Measurements from ENCODE around the gene ANKRD13C. TPM values are rescaled to one million over a fixed set of nuclear protein-coding genes. Genes with fewer than 3 reads are reported as not detected.

Gene ANKRD13C, protein sequence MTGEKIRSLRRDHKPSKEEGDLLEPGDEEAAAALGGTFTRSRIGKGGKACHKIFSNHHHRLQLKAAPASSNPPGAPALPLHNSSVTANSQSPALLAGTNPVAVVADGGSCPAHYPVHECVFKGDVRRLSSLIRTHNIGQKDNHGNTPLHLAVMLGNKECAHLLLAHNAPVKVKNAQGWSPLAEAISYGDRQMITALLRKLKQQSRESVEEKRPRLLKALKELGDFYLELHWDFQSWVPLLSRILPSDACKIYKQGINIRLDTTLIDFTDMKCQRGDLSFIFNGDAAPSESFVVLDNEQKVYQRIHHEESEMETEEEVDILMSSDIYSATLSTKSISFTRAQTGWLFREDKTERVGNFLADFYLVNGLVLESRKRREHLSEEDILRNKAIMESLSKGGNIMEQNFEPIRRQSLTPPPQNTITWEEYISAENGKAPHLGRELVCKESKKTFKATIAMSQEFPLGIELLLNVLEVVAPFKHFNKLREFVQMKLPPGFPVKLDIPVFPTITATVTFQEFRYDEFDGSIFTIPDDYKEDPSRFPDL
- total RNA-seq, result 10 to 100 TPM; 20.8 to 29.9 (median 28.5) TPM

- TF ChIP-seq POLR2A (IDR thresholded peaks at IDR 0.05) (peak; percentile 87), POLR2AphosphoS5 (IDR thresholded peaks at IDR 0.05) (peak; percentile 78 to 96 (median 83))
- TF ChIP-seq, protein P1, sequence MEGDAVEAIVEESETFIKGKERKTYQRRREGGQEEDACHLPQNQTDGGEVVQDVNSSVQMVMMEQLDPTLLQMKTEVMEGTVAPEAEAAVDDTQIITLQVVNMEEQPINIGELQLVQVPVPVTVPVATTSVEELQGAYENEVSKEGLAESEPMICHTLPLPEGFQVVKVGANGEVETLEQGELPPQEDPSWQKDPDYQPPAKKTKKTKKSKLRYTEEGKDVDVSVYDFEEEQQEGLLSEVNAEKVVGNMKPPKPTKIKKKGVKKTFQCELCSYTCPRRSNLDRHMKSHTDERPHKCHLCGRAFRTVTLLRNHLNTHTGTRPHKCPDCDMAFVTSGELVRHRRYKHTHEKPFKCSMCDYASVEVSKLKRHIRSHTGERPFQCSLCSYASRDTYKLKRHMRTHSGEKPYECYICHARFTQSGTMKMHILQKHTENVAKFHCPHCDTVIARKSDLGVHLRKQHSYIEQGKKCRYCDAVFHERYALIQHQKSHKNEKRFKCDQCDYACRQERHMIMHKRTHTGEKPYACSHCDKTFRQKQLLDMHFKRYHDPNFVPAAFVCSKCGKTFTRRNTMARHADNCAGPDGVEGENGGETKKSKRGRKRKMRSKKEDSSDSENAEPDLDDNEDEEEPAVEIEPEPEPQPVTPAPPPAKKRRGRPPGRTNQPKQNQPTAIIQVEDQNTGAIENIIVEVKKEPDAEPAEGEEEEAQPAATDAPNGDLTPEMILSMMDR (IDR thresholded peaks at IDR 0.05), result peak in 1 of 3 donors; percentile 6
- H3K4me3 ChIP-seq, result peak within 1 kb of the TSS; percentile 74 to 94 (median 90)
- H3K27me3 ChIP-seq, result no peaks in the 10 kb centered on the region
- no peaks in the 10 kb centered on the region for H3K36me3 ChIP-seq
- H3K27ac ChIP-seq, result peak within 1 kb of the TSS; percentile 89 to 94
- intact Hi-C loops (cut with DNase I; ENCODE audit: low total_unique reads), result no loop called here
- DNase-seq (ENCODE audit: low spot score in 2 of 2), result peak; percentile 92
- H3K4me1 ChIP-seq, result peaks cover 0 to 4% of the 10 kb centered on the region in 2 donors
- no peaks in the 10 kb centered on the region for H3K9me3 ChIP-seq
Observed at GRCh38 chr1:70354332-70355110, at the start of gene ANKRD13C. TSS of gene ANKRD13C (minus strand) at chr1:70354722. CDS start at chr1:70354408, 314 bp downstream.

DNA sequence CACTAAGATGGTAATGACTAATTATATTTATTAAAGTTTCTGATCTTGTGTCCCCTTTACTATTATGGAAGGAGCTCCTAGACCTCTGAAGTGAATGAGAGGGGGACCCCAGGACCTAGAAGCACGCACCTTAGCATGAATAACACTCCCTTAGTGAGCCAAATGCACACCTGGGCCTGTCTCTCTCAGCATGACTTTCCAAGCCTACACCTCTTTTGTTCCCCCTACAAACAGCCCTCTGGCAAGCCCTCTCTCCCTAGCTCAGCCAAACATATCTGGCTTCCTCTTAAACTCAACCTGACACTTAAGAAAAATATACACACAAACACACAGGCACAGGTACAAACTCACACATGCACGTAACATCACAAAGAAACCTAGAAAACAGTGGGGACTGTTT is 49.2 kb upstream of the ANKRD13C start:
- DNase-seq (ENCODE audit: low spot score in 2 of 2), result no peak
- TF ChIP-seq POLR2A (IDR thresholded peaks at IDR 0.05) (no peak), POLR2AphosphoS5 (IDR thresholded peaks at IDR 0.05) (no peak)
- TF ChIP-seq, protein P1 (IDR thresholded peaks at IDR 0.05), result no peak
- H3K27me3 ChIP-seq, result no peaks in the 10 kb centered on the region
- intact Hi-C loops (cut with DNase I; ENCODE audit: low total_unique reads), result no loop called here
- no peak overlapping the region for H3K27ac ChIP-seq
- no peaks in the 10 kb centered on the region for H3K4me1 ChIP-seq
- no peaks in the 10 kb centered on the region for H3K9me3 ChIP-seq
- H3K4me3 ChIP-seq, result no peak overlapping the region
- no peaks in the 10 kb centered on the region for H3K36me3 ChIP-seq

DNA sequence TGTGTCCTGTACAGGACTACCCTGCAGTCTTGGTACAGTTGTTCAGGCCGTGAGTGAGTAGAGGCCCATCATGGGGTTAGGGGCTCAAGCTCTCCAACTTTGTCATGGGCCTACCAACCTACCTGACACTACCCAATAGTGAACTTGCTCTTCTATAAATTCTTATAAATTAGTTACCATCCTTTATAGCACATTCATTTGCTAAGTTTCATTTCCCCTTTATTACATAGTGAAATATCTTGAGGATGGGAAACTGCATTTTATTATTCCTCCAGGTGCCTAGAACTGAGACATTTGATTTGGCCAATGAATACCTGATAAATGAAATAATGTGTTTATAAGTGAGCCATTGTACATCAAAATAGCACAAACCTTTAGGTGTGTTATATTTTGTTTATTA is 47.5 kb upstream of the ANKRD13C start:
- intact Hi-C loops (cut with DNase I; ENCODE audit: low total_unique reads), result no loop called here
- no peak overlapping the region for H3K27ac ChIP-seq
- no peaks in the 10 kb centered on the region for H3K4me1 ChIP-seq
- H3K9me3 ChIP-seq, result no peaks in the 10 kb centered on the region
- no peaks in the 10 kb centered on the region for H3K36me3 ChIP-seq
- no peak for DNase-seq (ENCODE audit: low spot score in 2 of 2)
- H3K27me3 ChIP-seq, result no peaks in the 10 kb centered on the region
- no peak overlapping the region for H3K4me3 ChIP-seq
- TF ChIP-seq POLR2AphosphoS5 (IDR thresholded peaks at IDR 0.05) (no peak), POLR2A (IDR thresholded peaks at IDR 0.05) (no peak)
- TF ChIP-seq, protein P1 (IDR thresholded peaks at IDR 0.05), result no peak

- no peak for DNase-seq (ENCODE audit: low spot score in 2 of 2)
- Histone ChIP-seq H3K9me3 (no peaks in the 10 kb centered on the region), H3K27me3 (no peaks in the 10 kb centered on the region), H3K27ac (no peak overlapping the region), H3K4me3 (no peak overlapping the region), H3K4me1 (no peaks in the 10 kb centered on the region), H3K36me3 (no peaks in the 10 kb centered on the region)
- intact Hi-C loops (cut with DNase I; ENCODE audit: low total_unique reads), result no loop called here
- TF ChIP-seq POLR2A (IDR thresholded peaks at IDR 0.05) (no peak), POLR2AphosphoS5 (IDR thresholded peaks at IDR 0.05) (no peak)
Observed at GRCh38 chr1:70400335-70400734, 45.8 kb upstream of the ANKRD13C start.

DNA sequence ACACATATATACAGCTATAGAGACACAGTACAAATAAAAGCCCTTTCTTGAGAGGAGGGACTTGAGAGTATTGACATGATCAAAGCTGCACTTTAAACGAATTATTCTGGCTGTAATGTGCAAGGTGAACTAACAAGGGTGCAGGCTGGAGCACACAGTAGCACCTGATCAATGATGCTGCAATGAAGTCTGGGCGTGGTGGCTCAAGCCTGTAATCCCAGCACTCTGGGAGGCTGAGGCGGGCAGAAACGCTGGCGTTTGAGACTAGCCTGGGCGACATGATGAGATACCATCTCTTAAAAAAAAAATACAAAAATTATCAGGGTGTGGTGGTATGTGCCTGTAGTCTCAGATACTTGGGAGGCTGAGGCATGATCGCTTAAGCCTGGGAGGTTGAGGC is 42.5 kb upstream of the ANKRD13C start:
- no peak overlapping the region for H3K27ac ChIP-seq
- no peaks in the 10 kb centered on the region for H3K36me3 ChIP-seq
- H3K9me3 ChIP-seq, result no peaks in the 10 kb centered on the region
- no peak for DNase-seq (ENCODE audit: low spot score in 2 of 2)
- intact Hi-C loops (cut with DNase I; ENCODE audit: low total_unique reads), result no loop called here
- TF ChIP-seq POLR2A (IDR thresholded peaks at IDR 0.05), result no peak
- no peaks in the 10 kb centered on the region for H3K27me3 ChIP-seq
- H3K4me1 ChIP-seq, result no peaks in the 10 kb centered on the region
- no peak overlapping the region for H3K4me3 ChIP-seq
